Hematopoietic multipotent progenitor cell treated with erythropoietin and hydrocortisone succinate and interleukin-3 and kit ligand, for 15 days (in vitro differentiated cells): ENCODE data around the gene NDUFS3.

ENCODE experiments used
- DNase-seq: peaks from one replicate; pipeline ENCODE4 v3.0.0-alpha.2; 2015; ENCODE audit warnings: low spot score

The NDUFS3 gene

DNA sequence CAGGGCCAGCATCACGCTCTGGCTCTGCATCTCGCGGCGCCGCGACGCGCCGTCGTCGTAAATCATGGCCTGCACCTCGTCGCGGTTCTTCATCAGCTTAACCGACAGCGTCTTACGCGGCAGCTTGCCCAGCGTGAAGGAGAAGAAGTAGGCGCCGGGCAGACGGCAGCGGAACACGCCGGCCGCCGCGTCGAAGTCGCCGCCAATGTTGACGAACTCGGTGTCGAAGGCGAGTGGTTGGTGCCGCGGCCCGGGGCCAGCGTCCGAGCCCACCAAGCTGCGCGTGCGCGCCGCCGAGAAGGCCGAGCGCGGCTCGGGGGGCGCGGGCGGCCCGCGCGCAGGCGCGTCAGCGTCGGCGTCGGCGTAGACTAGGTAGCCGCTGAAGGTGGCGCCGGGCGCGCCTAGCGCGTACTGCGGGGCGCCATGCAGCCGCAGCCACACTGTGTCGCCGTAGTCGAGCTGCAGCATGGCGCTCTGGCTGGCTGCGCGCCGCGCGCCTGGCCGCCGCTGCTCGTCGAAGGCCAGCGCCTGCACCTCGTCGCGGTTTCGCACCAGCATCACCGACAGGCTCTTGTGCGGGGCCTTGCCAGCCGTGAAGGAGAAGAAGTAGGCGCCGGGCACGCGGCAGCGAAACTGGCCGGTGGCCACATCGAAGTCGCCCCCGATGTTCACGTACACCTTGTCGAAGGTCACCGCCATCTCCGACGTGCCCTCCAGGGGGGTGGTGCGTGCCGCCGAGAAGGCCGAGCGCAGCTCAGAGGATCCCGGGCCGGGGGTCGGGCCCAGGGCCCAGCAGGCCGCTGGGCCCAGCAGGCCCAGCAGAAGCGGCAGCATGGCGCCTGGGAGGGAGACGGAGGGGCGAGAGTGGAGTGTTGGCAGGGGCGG, 11.3 kb downstream of the NDUFS3 start:
- DNase-seq, result no peak

DNA sequence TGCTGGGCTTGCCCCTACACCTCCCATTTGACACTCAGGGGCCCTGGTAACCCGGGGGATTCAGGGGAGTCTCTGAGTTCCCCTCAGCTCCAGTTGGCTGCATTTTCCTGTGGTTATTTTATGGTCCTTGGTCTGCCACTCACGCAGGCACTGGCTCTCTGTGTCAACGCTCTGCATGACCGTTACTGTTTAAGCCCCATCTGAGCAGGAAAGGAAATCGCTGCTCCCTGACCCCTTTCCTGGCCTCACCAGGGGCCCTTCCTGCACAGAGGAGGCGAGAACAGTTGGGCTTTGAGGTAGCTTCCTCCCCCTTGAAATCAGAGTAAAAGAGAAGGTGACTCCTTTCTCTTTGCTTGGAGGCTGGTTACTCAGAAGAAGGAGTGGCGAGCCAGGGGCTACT, 12.9 kb downstream of the NDUFS3 start:
- DNase-seq, result no peak

DNA sequence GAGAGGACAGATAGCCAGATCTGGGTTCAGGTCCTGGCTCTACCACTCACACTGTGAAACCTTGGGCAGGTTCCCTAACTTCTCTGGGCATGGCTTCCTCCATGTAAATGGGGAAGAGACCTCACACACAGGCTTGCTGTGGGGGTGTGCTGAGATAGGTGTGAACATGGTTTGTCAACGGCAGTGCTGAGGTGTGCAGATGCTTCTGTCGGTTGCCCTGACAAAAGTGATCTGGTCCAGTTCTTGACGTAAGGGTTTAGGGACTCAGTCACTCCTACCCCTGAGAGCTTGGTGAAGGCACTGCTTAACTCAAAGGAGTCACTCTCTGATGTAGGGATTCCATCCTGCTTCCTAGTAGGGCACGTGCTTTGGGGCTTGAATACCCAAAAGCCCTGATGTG, 13.4 kb downstream of the NDUFS3 start:
- DNase-seq, result no peak

DNA sequence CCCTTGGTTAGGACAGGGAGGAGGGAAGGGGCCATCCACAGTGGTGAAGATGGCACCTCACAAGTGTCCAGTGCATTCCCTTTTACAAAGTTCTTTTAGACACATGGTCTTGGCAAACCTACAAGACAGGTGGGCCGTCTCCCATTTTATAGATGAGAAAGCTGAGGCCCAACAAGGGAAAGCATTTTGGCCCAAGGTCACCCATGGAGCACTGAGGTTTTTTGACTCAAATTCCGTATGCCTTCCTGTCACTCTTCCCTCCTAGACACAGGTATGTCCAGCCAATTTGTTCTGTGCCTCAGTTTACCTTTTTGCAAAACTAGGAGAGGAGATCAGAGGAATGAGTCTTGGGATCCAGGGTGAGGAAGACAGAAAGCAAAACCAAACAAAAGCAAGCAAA, 14.1 kb downstream of the NDUFS3 start:
- no peak for DNase-seq

DNA sequence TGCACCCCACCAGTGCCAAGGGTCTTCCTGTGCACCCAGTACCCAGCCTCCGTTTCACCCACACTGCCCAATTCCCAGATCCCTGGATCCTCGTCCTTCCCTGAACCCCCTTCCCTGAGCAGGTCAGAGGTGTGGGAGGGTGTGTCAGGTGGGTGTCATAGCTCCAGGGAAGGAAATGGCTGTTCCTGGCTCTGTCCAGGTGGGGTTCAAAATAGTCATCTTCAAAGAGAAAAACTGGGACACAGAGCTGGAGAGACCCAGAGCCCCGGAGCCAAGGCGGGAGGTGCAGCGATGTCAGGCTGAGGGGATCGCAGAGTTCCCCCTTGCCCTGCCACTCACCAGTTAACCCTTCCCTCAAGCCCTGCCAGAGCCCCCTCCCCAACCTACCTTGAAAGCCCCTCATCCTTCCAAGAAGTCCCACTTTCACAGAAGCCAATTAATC, 14.6 kb downstream of the NDUFS3 start:
- DNase-seq, result no peak

DNA sequence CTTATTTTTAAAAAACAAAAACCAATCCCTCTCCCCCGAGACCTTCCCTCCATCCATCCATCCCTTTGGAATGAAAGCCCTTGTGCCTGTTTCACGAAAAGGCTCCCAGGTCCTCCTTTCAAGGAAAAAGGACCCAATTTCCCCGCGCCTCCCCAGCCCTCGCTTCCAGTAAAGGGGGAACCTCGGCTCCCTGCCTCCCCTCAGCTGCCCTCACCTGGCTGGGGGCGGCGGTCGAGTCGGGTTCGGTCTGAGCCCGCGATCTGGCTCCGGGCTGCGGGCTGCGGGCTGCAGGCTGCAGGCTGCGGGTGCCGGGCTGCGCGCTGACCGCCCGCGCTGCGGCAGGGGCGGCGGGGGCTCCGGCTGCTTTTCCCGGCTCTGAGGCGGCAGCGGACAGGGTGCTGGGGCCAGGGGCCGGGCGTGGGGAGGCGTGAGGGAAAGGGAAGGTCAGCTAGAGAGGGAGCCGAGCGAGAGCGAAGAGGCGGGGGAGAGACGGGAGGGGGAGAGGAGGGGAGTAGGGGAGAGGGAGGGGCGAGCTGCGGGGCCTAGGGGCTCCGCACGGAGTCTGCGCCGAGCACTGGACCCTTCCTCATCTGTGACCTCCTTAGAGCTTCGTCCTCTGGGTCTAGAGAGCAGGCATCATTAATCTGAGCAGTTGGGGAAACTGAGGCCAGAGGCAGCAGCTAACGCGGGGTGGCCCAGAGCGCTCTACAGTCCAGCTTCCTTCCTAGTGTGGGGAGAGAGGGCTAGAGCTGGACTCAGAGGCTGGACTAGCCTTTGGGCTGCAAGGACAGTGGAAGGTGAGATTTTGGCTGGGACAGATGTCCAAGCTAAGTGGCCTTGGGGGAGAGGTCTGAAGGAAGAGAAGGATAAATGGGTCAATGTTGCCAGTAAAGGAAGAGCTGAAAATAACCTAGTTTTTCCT, 15.3 kb downstream of the NDUFS3 start, which contains the start of gene C1QTNF4:
Gene C1QTNF4 (minus strand): TSS at position 478 of the 922 bp plus-strand sequence. CDS start 3,601 bp downstream, outside the sequence.
- DNase-seq, result no peak

DNA sequence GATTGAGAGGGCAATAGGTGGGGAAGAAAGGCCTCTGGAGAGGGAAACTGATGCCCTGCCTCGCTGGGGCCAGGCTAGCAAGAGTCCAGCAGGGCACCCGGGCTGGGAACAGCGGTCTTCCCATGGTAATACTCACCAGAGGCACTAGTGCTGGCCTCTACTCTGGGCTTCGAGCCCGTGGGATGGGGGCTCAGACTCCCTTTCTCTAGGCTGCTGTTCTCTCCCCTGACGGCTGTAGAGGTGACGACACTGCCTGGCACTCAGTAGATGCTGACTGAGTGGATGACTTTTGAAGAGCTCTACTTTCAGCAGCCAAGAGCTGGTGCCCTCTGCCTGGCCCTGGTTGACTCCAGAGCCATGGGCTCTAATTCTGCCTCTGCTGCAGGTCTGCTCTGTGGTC, 16.2 kb downstream of the NDUFS3 start:
- DNase-seq, result no peak

DNA sequence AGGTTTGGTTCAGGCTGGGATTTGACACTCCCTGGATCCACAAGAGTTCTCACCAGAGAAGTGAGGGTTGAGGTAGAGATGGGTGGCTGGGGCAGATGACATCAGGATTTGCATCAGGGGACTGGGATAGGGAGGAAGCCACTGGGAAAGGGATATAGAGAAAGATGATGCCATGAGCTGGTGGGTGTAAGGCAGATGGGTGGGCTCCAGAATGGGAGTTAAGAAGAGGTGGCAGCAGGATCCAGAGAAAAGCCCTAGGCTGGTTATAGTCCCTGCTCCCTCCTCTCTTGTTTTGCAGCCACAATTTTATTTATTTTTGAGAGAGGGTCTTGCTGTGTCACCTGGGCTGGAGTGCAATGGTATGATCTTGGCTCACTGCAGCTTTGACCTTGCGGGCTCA, 17.1 kb downstream of the NDUFS3 start:
- DNase-seq, result no peak

DNA sequence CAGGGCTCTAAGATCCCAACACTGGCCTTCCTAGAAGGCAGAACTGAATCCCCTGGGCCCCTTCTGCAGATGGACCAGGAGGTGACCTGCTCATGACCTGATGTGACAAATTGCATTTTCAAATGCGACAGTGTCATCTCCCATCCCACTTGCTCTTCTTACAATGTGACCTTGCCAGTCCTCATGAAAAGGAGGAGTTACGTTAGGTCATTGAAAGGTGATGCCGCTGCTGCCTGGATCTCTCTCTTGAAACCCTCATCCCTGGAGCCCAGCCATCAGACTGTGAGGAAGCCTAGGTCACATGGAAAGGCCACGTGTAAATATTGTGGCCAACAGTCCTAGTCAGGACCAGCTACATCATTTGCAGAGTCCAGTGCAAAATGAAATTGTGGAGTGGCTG, 21.0 kb downstream of the NDUFS3 start:
- no peak for DNase-seq

DNA sequence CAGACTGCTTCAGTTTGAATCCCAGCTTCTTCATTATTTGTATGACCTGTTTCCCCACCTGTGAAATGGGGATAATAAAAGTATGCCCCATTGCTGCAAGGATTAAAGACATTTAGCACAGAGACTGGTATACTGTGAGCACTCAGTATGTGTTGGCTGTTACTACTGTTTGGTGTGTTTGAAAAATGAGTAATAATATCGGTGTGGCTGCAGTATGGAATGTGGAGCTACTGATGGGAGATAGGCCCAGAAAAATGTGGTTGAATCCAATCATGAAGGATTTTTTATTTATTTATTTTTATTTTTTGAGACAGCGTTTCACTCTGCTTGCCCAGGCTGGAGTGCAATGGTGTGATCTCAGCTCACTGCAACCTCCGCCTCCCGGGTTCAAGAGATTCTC, 24.4 kb downstream of the NDUFS3 start:
- no peak for DNase-seq

DNA sequence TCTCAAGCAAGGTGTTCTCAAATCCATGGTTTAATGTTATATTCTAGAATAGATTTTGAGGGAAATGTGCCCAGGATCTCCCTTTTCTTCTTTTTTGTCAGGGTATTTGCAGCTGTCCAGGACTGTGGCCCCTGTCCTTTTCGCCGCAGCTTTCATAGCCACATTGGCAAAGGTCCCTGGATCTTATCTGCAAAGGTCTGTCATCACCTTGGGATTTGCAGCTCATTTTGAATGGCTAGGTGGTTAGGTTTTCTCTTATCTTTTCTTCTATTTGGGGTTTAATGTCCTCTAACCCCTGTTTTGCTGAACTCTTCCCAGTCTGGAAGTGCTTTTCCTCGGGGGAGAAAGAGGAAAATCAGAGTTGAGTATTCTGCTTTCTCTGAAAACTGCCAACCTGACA, 27.0 kb downstream of the NDUFS3 start:
- no peak for DNase-seq

DNA sequence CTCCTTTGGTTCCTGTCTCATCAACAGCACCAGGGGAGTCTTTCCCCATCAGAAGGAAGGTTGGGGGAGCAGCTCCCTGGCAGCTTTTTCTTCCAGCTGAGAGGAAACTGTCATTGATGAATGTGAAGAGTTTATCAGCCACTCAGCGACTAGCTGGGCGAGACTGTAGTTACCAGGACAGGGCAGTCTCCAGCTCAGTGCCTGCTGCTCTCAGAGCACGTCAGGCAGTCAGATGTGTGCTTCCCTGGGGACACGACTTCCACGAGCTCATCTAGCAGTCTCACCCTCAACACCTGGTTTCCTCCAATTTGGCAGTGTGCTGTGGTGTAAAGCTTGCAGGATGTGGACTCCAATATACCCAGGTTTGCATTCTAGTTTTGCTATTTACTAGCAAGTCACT, 27.9 kb downstream of the NDUFS3 start:
- no peak for DNase-seq

DNA sequence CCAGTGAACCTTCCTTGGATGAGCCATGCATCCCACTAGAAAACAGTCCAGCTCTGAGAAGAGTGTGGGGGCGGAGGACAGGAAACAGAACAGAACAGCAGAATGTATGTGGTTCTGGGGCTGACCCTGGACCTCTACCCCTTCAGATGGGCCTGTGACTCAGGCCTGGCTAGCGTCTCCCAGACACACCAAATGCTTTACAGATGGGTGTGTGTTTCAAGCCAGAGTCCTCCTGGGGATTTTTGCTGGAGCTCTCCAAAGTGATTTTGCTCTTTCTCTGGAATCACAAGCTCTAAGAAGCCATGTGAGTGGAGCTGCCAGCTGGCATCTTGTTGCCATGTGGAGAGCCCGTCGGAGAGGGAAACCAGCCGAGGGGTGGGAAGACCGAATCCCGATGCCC, 28.5 kb downstream of the NDUFS3 start:
- no peak for DNase-seq

DNA sequence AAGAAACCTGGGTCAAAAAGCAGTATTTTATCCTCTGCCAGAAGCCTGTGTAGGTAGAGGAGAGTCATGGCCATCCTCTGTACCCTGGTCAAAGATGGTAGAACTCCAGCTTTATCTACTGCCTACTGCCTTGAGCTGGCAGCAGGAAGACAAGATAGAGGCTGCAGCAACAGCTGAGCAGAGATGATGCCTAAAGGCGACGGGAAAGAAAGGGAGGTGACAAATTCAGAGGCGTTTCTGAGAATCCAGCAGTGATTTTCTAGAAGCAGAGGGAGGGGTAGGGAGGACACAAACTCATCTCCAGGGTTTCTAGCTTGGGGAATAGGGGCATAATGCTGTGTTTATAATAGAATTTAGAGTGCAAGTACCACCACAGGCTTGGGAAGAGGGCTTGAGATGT, 30.8 kb downstream of the NDUFS3 start:
- peak; percentile 81 for DNase-seq

DNA sequence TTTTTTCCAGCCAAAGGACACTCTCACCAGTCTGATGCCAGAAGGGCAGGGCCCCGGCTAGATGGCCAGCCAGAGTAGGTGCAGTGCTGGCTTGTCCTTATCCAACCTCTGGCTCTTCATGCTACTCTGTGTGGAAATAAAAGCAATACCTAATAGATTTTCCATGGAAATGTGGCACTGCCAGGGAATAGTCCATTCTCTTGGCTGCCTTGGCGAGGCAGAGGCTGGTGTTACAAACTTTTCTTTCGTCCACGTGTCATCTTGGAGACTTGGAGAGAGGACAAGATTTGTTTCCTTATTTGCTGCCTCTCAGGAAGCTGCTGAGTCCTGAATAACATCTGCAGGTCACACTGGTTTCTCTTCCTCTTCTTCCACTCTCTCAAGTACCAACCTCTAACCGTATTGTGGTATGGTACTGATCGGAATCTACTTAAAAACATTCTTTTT, 32.5 kb downstream of the NDUFS3 start:
- no peak for DNase-seq

DNA sequence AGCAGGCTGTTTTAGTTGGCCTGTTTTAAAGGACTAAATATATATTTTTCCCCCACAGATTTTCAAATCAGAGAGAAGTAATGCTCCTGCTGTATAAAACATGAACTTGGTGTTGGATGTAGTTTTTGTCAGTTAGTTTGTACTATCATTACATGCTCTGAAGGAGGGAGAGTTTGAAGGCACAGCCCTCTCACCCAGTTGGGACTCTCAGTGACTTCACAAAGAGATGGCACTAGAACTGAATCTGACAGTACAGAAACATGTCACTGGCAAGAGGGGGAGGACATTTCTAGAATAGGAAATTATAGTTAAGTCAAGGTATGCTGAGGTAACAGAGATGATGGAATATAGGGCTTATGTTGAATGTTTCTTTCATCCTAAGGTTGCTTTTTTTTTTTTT, 36.4 kb downstream of the NDUFS3 start:
- no peak for DNase-seq

DNA sequence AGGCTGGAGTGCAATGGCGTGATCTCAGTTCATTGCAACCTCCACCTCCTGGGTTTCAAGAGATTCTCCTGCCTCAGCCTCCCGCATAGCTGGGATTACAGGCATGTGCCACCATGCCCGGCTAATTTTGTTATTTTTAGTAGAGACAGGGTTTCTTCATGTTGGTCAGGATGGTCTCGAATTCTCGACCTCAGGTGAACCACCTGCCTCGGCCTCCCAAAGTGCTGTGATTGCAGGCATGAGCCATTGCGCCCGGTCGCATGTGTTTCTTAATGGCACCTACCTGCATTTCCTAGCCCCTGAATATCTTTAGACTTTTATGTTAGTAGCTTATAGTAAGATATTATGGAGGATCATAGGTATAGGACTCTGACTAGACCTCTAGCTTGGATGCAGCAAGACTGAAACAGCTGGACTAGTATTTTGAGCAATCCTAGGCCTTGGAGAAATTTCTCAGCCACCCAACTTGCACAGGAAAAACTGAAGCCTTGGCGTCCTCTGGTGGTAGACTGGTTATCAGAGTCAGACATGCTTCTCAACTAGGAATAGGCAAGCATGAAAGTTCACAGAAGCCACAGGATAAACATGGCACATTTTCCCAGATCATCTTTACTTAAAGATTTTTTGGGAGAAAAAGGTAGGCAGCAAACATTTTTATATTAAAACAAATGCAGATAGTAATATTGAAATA, 38.0 kb downstream of the NDUFS3 start:
- DNase-seq, result peak; percentile 47

DNA sequence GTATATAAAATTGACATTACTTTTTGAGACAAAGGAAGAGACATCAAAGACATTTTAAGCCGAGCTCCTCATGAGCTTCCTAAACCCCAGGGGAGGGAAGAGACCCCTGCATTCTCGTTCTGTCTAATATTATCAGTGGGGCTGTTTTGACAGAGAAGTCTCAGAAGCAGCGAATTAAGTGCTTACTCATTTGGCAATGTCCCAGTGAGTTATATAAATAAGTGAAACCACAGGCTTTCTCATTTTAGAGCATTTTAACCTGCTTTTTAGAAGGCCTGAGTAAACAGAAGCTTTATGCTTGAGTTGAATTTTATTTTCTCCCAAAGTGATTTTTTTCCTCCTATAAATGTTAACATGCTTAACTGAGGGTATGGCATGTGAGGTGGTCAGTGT, 38.5 kb downstream of the NDUFS3 start:
- no peak for DNase-seq

DNA sequence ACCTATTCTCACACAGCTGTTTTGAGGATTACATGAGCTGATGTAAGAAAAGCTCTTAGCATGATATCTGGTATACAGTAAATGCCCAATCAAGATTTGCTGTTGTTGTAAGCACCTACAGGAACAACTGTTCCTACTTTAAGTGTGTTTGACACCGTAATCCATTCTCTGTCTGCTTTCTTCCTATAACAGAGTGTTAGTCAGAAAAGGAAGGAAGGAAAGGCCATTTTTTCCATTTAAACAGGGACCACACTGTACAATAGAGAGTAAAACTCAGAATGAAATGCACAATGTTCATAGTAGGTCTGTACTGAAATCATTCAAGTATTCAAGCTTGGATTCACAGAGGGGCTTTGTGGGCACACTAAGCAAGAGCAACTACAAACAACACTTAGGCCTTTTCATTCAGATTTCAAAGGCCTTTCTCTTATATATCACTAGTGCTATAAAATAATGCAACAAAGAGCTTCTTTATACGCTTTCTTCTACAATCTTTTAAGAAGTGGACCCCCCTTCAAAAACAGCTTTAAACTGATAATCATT, 42.0 kb downstream of the NDUFS3 start:
- no peak for DNase-seq

DNA sequence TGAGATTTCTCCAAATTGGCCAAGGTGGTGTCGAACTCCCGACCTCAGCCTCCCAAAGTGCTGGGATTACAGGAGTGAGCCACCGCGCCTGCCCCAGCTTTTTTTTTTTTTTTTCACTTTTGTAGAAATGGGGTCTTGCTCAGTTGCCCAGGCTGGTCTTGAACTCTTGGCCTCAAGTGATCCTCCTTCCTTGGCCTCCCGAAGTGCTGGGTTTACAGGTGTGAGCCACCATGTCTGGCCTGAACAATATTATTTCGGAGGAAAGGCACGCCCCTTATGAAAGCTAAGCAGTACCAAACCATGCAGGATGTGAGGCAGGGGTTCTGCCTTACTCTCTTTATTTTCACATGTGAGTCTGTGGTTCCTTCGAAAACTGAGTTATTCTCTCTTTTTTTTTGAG, 47.4 kb downstream of the NDUFS3 start:
- DNase-seq, result no peak

DNA sequence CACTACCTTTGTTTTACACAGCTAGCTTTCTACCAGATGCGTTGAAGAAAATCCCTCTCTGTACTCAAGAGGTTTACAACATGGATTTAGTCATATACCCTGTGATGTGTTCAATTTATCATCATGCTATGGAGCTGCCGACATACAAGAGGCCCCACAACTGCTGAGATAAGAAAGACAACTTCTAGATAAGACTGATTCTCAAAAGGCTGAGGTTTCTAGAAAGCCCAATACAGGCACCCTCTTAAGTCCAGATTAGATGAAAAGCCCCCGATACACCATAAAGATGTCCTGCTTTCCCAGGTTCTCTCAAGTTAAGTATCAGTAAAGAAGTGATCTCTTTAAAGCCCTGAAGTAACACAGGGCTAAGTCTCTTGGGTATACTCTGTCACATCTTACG, 49.2 kb downstream of the NDUFS3 start:
- DNase-seq, result no peak

DNA sequence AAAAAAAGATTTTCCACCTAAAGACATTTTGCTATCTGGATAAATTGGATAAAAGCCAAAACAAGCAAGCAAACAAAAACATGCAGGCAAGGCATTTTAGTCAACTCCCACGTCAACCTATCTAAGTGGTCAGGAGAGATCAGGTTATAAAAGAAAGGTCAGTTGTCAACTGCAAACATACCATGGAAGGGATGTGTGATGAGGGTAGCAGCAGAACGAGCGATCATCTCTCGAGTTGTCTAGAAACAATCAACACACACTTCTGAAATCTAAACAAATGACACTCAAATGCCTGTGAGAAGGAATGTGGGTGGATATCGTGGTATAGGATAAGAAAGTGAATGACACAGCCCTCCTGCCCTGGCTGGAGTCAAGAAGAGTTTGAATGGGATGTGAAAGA, 52.6 kb downstream of the NDUFS3 start:
- no peak for DNase-seq
